Neural progenitor cell (in vitro differentiated cells): Measurements from ENCODE around the gene GPR45.

Source experiments
- CTCF ChIP-seq: fragments of 200-600 bp; sonication (generic); IDR thresholded peaks from 2 replicates; pipeline ENCODE4 v1.5.1; 2017; ENCODE audit warnings: antibody characterized with exemption, mild to moderate bottlenecking
- EZH2phosphoT487 ChIP-seq: fragments of 200-600 bp; sonication (generic); IDR thresholded peaks from 2 replicates; pipeline ENCODE4 v1.6.1; 2017; ENCODE audit warnings: antibody characterized with exemption

DNA sequence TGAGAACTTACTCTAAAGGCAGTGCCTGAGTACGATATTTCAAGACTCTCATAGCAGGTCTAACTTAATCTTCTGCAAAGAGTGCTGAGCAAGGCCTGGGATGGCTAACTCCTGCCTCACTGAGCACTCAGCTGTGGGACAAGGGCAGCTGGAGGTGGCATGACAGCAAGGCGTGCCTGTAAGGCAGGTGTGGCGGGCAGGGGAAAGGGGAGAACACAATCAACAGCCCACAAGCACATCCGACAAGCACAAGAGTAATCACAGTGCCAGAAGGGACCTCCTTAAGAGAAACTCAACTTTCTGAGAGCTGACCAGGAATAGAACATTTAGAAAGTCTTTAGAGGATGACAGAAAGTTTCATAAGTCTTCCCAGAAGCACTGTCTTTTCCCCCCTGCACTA lies 42.0 kb downstream of the GPR45 start:
- no peak for TF ChIP-seq CTCF
- no peak for TF ChIP-seq EZH2phosphoT487
